HG02588 (cell line): Measurements from ENCODE around the gene PDGFB.

Experiments
- ATAC-seq: cut with Tn5 transposase; IDR thresholded peaks from one replicate; pipeline ENCODE4 v1.9.1; 2021; ENCODE audit warnings: mild to moderate bottlenecking, moderate library complexity; ENCODE audit not compliant: unreplicated experiment

PDGFB gene

DNA sequence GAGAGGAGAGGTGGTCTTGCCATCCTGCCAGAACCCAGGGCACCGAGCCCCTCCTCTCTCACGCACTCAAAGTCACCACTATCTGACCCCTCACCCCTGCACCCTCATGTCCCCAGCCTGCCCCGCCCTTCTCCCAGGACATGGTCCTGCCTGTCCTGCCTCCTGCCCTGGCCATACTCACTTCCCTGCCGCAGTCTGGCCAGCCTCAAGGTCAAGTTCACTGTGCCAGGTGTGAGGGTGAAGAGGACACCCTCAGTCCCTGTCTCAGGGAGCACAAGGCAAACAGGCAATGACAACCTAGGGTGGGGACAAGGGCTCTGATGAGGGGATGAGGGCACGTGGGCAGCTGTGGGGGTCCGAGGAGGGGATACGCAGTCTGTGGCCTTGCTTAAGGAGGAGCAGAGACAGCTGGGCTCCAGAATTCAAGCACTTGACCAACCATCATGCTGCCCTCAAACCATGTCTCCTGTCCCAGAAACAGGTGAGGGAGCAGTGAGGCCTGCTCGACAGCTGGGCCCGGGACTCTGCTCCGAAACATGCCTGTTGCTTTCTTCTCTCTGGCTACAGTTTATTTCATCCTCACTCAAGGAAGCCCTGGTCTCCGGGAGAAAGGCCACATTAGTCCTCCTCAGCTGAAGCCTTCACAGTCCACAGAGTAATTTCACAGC lies 36.6 kb downstream of the PDGFB start:
- ATAC-seq = no peak

DNA sequence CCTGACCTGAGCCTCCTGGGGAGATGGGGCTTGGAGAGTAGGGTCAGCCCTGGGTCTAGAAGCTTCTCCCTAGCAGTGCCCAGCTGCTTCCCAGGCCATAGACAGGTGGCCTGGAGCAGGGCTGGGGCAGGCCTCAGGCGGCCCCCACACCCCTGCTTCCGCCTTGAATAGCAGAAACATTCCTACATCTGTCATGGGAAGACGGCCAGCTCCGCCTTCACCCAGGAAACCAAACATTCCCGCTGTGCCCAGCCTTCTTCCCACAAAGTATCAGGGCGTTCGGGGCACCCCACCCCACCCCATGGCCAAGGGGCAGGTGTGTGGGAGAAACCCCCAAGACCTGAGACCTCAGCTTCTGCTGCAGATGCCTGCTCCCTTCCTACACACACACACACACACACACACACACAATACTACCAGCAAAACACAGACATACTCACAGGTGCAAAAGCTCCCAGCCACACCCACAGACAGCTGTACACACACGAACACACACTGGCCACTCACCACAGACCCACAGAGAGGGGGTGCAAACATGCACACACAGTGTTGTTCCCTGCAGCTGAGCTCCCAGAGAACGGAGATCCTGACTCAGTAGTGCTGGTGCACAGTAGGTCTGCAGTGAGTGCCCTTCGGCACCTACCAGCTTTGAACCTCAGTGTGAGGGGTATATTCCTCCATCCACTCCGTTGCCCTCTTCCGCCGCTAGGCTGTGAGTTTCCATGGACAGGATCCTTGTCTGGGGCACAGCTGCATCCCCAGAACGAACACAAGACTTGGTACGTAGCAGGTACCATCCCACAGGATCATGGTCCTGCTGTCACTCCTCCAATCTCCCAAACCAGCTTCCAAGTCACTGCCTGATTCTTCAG lies 37.4 kb downstream of the PDGFB start:
- ATAC-seq = no peak

DNA sequence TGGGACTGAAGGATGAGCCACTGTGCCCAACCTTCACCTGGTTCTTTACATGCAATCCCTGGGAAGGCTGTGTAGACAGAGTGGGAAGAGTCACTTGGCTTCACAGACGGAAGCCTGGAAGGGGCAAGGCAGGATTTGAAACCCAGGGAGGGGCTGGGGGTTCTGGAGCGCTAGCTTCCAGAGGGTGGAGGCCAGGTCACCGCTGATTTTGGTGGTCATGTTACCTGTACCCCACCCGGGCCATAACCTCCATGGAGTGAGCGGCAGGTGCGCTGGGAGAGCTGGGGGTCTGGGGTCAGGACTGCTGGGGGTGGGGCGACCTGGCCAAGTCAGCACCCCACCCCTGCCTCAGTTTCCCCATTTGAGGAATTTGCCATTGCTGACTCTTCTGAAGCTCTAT lies 38.3 kb downstream of the PDGFB start:
- ATAC-seq = no peak

DNA sequence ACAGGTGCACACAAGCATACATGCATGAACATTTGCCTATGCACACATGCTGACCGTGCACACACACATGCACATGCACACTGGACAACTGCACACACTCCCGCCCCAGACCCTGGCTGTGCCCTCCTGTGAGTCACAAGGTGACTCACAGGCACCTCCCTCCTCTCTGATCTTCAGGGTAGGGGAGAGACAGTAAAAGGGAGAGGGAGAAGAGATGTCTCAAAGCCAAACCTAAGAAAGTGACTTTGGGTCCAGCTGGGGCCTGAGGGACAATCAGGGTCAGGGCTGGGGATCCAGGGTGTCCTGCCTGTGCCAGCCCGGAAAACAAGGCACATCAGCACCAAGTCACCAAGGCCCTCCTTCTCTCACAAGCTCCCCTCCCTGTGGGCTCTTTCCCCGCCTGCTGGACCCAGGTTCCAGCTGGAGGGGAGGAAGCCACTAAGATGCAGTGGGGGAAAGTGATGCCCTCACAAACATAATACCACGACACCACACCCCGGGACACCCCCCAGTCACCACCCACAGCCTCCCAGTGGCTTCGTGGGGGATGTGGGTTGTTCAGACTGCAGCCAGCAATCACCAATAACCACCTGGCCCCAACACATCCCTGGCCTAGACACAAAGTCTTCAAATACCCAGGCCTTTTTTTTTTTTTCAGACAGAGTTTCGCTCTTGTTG lies 39.3 kb downstream of the PDGFB start:
- peak; percentile 49 for ATAC-seq

DNA sequence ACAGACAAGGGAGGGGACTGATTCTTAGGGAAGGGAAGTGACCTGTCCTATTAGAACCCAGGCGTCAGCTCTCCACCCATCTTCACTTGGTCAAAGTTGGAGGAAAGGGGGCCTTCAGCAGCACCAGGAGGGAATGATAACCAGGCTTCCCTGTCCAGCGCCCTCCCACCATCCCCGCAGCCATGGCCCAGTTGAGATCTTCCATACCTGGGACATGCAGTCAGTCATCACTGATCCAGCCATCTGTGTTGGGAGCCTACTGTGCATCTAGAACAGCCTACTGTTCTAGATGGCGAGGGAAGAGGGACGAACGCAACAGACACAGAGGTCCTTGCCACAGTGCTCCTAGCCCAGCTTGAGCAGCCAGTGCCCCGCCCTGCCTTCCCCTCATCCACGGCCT lies 40.6 kb downstream of the PDGFB start:
- ATAC-seq = no peak

DNA sequence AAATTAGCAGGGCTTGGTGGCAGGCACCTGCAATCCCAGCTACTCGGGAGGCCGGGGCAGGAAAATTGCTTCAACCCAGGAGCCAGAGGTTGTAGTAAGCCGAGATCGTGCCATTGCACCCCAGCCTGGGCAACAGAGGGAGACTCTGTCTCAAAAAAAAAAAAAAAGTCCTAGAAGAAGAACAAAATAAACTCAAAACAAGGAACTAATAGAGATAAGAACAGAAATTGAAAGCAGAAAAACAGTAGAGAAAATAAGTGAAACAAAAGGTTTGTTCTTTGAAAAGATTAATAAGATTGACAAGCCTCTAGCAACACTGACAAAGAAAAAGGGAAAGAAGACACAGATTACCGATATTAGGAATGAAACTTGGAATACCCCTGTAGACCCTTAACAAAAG lies 47.2 kb downstream of the PDGFB start:
- no peak for ATAC-seq

DNA sequence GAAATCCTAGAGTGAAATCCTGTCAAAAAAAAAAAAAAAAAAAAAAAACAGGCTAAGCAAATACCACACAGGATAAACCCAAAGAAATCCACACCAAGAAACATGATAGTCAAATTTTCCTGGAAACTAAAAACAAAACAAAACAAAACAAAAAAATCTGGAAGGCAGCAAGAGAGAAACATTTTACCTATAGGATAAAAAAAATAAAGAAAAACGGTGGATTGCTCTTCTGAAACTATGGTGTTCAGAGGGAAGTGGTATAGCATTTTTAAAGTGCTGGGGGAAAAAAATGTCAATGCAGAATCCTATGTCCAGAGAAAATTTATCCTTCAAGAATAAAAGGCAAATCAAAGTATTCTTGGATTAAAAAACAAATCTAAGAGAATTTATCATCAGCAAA lies 50.7 kb downstream of the PDGFB start:
- no peak for ATAC-seq

DNA sequence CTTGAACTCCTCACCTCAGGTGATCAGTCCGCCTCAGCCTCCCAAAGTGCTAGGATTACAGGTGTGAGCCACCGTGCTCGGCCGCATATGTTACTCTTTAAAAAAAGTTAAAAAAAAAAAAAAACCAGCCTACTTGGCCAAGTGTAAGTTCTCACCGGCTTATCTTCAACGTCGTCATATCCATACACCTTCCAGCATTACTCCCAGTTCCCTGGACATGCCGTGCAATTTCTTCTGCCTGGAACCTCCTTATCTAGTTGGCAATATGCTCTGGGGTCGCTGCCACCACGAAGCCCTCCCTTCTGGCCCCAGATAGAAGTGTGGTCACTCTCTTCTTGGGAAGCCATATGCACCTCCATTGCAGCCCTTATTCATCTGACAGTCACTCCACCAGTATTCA lies 56.0 kb downstream of the PDGFB start:
- ATAC-seq = no peak

DNA sequence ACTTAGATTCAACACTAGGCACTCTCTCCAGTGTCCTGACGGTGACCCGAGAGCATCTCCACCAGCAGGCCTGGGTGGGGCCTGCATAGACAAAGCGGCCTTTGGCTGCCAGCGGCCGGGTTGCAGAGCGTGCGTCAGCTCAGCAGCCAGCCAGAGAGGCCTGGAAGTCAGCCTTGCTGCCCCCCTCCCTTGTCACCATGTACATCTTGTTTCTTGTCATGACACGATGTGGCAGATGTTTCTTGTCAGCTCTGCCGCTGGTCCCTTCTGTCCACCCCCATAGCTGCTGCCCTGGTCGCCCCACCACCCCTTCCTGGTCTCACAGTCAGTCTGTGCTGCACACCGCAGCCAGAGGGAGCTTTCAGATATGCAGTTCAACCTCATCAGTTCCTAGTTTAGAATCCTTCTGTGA lies 59.2 kb downstream of the PDGFB start:
- no peak for ATAC-seq

DNA sequence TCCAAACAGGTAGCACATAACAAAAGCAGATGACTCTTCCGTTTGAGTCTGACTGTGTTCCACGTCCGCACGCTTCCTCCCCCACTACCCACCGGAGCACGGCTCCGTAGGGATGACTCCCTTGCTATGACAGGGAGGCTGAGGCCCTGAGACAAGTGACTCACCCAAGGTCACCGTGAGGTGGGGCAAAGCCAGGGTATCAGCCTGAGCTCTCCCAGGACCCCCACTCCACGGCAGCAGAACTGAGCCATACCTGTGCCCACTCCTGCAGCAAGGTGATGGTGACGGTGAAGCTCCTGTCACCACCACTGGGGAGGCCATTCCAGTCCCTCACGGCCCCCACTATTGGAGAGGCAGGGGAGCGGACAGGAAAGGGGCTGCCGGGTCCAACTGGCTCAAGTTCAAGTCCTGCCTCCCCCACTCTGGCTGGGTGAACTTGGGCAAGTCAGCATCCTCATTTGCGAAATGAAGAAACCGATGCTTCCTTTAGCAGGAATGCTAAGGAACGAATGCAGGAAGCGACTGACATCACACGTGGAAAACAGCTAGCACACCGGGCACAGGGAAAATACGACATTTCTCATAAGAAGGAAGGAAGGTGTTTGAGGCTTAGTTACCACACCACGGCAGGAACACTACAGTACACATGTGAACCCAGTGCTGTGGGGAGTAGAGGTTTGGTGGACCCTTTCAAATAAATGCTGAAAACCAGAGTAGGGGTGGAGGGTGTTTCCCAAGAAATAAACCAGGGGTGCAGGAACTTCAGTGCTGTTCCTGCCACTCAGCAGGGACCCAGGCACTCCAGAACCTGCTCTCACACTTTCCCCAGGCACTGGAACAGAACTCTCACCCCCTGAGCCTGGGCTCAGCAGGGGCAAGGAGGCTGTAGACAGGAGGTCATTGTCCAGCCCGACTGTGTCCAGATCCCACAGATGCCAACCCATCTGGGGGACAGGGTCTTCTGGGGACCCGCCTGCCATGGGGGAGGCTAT lies 59.9 kb downstream of the PDGFB start:
- no peak for ATAC-seq

DNA sequence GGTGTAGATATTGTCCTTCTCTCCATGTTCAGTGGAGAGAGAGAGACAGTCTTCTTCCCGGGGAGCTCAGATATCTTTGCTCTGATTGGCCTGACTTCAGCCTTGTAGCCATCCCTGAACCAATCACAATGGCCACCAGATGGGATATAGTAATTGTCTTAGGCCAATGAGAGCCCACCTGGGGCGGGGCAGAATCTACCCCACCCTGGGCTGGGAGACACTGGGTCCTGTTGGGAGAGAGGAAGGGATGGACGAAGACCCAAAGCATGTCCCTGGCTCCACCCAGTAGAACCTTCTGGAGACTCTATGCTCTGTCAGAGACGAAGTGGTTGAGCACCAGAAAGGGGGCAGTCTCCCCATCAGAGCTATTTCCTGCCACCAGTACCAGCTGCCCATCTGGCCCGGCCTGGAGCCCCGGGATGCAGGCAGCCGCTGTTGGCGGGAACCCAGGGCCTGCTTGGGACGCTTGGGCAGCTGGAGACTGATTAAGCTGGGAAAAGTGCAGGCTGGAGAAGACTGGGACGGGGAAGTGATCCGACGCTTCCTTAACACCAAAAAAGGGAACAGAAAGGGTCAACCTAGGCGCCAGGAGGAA lies 60.7 kb downstream of the PDGFB start:
- no peak for ATAC-seq

DNA sequence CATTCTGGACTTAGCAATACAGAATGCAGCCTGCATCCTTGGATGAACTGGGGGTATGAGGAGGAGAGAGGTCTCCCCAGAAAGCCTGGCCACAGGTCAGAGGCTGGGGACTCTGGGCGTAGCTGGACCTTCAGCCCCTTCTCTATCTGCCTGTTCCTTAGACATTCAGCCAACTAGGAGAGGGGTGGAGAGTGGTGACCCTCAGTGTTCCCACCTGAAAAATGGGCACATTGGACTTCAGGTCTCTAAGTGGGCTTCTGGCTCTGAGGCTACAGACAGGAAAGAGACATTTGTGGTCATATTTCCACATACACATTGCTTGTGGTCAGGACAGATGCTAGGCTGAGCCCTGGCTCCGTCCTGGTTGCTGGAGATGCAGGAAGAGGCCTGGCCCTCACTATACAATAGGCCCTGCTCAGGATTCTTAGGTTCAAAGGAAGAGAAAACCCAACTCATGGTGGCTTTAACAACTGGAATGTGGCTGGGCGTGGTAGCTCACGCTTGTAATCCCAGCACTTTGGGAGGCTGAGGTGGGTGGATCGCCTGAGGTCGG lies 62.2 kb downstream of the PDGFB start:
- ATAC-seq = no peak

DNA sequence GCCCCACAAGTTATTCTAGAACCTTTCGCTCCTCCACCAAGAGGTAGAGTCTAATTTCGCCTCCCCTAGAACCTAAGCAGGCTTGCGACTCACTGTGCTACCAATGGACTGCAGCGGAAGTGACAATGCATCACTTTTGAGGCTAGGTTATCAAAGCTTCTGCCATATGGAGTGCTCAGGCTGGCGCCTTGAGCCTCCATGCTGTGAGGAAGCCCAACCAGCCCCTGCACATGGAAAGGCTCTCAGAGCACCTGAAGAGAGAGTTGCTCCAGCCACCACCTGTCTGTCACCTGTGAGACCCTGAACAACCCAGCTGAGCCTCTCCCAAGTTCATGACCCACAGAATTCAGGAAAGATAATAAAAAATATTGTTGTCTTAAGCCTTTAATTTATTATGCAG lies 63.0 kb downstream of the PDGFB start:
- ATAC-seq = no peak

DNA sequence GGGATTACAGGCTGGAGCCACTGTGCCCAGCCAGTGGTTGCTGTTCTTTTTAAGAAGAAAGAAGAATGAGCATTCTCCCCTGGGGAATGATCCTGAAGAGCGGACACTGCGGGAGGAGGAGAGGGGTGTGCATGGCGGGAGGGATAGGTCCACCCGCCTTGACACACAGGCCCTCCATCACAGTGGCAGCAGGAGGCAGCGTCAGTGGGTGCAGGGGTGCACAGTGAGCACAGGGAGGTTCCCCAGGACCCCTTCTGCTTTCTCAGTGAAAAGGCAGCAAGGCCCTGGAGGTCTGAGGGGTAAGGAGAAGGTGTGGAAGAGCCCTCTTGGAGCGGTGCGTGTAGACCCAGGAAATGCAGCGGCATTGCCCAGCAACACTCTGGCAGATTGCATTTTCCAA lies 63.4 kb downstream of the PDGFB start:
- ATAC-seq = no peak

DNA sequence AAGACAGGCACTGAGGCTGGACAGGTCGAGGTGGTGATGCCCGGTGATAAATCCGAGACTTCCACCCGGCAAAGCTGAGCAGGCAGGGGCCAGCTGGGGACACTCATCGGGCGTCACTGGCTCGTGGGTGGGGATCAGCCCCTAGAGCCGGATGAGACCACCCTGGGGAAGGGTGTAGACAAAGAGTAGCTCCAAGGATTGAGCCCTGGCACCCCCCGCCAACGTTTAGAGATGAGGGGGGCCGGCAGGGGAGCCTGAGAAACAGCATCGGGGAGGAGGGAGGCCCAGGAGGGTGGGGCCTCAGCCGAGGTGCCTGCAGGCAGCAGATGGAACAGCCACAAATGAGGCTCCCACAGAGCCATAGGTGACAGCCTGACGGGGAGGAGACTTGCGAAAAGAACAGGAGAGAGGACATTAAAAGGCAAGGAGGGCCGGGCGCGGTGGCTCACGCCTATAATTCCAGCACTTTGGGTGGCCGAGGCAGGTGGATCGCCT lies 64.9 kb downstream of the PDGFB start:
- ATAC-seq = no peak

DNA sequence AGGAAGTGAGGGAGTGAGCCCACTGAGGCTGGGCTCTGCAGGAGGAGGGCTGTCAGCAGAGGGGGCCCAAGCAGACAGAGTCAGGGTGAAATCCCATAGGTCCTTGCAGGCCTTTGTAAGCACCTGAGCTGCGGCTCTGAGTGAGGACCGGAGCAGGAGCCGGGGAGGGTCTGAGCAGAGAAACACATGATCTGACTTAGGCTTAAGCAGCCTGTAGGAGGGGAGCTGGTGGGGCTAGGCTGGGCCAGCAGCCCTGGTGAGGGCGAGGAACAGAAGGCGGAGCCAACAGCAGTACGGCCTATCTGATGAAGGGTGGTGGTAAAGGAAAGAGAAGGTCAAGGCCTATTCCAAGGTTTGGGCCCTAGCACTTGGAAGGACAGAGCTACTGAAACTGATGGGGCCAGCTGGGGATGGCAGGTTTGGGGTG lies 65.4 kb downstream of the PDGFB start:
- ATAC-seq = no peak

DNA sequence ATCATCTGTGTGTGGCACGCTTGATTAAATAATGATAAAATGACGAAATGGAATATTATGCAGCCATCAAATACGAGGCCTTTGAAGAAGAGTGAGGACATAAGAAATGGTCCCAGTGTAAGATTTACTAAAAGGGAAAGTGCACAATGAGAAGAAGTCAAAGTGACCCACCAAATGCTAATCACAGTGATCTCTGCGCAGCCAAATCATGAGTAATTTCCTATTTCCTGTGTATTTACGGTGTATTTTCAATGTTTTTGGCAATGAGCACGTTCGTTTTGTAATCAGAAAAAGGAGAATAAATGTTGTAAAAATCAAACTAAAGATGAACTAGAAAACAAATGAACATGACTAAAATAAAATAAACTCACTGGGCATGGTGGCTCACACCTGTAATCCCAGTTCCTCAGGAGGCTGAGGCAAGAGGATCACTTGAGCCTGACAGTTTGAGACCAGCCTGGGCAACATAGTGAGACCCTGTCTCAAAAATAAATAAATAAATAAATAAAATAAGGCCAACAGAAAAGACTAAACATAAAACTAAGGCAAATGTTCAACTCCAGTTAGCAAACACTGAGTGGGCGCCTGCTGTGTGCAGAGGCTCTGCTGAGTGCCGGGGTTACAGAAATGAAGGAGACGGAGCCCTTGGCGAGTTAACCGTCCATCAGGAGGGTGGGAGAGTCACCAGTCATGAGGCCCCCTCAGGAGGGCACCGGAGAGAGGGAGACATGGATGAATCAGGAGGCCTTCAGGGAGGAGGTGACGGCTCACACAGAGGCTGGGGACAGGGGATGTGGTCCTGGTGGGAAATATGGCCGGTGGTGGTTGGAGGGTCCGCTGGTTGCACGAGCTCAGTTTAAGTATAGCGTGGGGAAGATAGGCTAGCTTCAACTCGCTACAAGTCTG lies 66.3 kb downstream of the PDGFB start:
- ATAC-seq = no peak

DNA sequence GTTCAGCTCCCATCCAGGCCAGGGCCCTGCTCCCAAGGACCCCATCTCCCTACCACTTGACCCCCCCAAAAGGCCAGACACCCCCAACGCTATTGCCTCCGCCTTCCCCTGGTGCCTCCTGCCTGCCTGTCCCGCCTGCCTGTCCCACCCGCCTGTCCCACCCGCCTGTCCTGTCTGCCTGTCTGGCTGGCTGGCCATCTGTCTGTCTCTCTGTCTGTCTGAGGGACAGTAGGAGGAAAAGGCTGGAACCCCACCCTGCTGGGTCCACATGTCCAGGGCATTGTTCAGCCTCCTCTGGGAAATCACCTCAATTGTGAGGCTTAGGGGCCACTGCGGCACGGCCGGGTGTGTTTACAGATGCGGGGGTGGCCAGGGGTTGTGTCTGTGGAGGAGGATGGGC lies 67.0 kb downstream of the PDGFB start:
- no peak for ATAC-seq

DNA sequence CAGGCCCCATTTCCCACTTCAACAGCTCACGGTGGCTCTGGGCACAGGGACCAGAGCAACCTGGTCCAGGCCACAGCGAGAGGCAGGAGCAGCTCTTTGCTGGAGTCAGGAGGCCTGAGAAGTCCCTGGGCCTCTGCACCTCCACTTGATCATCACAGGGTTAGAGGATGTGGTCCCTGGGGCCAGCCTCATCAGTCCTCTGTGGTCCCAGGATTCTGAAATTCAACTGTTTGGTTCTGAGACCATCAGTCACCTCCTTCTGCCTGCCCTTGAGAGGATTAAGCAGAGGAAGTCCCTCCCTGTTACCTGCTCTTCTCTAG lies 67.4 kb downstream of the PDGFB start:
- ATAC-seq = no peak
